HG02642 (cell line): Measurements from ENCODE around the gene EXOC6B.

Experiments
- ATAC-seq: cut with Tn5 transposase; IDR thresholded peaks from one replicate; pipeline ENCODE4 v1.9.1; 2021; ENCODE audit warnings: mild to moderate bottlenecking; ENCODE audit not compliant: unreplicated experiment, poor library complexity

The EXOC6B gene

DNA sequence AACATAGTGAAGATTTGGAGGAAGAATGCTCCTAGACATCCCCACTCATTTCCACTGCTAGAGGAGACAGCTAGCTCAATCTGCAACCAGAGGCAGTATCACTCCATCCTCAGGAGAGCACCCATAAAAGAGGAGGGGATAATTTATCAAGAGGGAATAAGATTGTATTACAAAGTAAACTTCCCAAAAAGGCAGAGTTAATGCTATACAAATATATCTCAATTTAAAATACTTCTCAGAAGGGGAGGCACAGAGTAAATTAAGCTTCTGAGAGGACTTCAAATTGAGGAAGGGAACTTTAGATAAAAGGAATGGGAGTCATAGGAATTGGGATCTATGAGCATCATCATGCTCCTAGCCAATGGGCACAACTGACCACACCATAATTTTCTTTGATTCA, 29.1 kb downstream of the EXOC6B start:
- no peak for ATAC-seq

DNA sequence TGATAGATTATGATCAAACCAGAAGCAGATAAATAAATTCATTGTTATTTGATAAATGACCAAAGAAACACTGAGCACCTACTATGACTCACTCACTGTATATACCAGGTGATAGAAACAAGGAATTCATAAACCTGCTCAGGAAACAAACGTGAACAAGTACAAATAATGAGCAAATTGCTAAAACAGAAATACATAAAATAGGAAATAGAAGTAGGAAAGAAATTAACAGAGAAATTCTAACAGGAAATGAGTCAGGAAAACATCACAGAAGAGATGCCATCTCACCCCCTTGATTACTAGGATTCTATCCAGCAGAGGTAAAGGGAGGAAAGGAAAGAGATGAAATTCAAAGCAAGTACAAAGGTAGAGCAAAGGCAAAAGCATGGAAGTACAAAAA, 31.3 kb downstream of the EXOC6B start:
- ATAC-seq = no peak

DNA sequence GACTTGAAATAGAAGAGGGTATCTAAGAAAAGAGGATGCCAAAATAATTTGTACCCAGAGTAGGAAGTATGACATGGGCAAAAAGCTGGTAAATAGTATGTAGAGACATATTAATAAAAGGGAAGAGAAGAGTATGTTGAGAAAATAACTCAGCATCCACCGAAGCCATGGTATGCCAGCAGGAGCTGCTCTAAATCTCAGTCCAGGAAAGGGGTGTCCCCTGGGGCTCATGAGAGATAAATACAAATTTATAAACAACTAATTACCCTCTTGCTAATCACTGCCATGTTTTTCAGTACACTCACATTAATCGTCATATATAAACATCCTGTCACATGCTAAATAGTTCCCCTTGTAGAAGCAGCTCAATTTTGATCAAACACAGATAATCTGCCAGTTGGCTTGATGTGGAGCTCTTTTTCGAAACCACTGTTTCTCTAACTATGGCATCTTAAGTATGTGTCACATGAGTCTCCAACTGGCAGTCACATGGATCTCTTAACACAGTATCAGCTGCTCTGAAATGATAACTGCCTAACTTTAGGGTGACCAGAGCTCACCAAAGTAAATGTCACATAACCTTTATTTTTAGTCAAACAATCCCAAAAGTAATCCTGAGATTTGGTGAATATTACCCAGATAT, 31.9 kb downstream of the EXOC6B start:
- no peak for ATAC-seq

DNA sequence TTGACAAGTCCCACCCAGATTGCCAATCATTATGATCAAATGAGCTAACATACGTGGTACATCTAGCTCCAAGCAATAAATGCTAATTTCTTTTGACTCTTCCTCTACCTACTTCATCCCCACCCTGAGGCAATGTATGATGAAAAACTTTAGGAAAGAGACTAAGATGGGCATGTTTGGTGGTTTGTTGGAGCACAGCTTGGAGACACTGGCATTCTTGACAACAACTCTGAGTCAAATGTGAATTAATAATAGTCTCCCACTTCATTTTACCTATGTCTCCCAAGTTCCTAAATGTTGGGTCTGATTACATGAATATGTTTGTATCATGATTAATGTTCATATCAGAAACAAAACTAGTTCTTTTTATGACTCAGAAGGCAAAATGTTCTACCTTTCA, 36.6 kb downstream of the EXOC6B start:
- ATAC-seq = no peak

DNA sequence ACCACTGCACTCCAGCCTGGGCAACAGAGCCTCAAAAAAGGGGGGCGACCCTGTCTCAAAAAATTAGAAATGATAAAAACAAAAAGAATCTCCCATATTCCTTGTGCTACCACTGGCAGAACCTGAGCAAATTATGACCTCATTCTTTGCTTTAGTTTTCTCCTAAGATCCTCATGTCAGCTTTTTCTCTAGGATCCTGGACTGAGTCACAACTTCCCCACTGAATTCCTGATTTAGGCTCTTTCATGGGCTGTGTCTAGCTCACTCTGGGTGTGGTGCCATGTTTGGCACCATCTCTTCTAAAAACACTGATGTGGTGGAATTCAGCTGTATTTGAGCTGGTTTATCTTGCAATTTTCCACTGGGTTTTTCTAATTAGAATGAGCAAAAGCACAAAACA, 37.1 kb downstream of the EXOC6B start:
- ATAC-seq = no peak

DNA sequence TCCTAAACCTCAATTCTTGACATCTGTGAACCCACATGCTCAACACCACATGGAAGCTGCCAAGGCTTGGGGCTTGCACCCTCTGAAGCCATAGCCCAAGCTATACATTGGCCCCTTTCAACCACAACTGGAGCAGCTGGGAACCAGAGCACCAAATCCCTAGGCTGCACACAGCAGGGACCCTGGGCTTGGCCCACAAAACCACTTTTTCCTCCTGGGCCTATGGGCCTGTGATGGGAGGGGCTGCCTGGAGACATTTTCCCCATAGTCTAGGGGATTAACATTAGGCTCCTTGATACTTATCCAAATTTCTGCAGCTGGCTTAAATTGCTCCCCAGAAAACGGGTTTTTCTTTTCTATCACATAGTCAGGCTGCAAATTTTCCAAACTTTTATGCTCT, 40.3 kb downstream of the EXOC6B start:
- no peak for ATAC-seq

DNA sequence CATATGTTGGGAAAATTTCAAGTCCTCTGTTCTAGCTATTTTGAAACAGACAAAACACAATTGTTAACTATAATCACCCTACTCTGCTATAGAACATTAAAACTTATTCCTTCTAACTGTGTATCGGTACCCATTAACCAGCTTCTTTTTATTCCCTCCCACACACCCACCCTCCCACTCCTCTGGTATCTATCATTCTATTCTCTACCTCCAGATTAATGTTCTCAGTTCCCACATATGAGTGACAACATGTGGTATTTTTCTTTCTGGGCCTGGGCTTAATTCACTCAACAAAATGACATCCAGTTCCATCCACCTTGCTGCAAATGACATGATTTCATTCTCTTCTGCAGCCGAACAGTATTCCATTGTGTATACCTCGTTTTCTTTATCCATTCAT, 43.3 kb downstream of the EXOC6B start:
- ATAC-seq = no peak

DNA sequence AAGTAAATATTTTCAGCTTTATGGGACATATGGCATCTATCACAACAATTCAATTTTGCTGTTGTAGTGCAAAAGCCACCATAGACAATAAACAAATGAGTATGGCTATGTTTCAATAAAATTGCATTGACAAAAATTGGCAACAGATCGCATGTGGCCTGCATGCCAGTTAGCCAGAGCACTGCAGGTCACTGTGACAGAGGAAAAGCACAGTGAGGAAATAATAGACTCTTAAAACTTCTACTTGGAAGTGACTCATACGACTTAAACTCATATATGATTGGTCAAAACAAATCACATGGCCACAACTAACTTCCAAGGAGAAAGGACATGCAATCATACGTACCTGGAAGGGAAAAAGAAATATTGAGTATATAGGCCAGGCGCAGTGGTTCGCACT, 44.4 kb downstream of the EXOC6B start:
- no peak for ATAC-seq

DNA sequence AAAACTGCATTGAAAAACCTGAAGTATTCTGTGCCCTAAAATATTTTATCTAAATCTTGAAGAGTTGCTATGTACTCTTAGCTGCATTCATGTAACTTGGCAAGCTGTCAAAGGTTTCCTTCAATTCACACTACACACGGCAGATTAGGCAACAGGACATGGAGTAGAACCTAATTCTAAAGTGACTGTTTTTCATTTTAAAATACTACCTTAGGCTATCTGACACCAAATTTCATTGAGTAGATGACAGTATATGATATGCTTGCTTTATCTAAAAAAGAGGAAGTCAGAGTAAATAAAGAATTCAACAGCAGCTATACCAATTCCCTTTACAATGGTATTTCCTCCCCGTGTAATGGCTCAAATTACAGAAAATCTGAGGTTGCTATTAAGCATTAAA, 45.4 kb downstream of the EXOC6B start:
- no peak for ATAC-seq

DNA sequence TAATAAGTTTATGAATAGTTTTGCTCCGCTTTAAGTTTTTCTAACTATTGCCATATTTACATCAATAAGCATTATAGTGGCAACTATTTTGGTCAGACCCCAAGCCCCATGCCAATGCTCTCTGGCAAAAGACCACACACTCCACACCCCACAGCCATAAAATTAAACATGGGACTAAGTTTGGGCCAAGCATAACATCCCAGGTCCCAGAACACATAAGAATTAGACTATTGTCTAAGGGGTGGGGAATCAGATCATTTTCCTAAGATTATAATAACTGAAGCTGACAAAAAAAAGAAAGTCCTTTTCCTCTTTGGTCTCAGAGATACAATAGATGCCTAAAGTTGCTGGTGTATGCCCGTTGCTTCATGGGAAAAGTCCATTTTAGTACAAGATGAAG, 46.3 kb downstream of the EXOC6B start:
- ATAC-seq = no peak

DNA sequence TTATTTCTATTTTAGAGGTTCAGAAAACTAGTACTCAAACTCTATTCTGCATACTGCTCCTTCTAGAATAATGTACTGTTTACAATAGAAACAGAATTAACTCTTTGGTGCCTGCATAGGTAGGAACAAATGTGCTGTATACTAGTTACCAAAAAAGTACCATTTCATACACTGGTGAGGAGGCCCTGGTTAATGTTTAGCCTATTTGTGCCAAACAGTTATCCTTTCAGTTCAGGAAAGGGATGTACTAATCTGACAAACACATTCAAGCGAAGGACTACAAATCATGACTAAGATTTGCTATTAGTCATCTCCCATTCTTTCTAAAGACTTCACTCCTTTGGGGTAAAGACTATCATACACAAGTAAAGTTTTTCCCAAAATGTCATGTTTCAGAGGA, 47.4 kb downstream of the EXOC6B start:
- peak; percentile 43 for ATAC-seq

DNA sequence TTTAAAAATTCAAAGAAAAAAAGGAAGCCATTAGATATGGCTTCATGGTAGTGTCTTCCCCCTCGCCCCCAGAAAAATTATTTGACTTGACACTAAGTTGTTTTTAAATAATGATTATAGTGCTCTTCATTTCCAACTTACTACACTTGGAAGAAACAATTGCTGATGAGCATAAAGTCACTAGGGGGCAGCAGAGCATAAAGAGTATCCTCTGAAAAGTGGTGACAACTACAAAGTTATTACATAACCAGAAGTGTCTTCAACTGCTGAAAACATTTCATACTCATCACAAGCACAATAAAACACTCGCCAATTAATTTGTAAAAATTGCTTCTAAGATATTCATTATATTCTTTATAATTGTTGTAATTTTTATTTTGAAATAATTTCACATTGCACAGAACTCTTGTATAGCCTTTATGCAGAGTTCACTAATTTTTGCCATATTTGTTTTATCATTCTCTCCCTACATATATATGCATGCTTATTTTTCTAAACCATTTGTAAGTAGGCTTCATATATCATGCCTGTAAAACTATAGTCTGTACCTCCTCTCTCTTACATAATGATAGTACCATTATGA, 54.9 kb downstream of the EXOC6B start:
- peak; percentile 60 for ATAC-seq

DNA sequence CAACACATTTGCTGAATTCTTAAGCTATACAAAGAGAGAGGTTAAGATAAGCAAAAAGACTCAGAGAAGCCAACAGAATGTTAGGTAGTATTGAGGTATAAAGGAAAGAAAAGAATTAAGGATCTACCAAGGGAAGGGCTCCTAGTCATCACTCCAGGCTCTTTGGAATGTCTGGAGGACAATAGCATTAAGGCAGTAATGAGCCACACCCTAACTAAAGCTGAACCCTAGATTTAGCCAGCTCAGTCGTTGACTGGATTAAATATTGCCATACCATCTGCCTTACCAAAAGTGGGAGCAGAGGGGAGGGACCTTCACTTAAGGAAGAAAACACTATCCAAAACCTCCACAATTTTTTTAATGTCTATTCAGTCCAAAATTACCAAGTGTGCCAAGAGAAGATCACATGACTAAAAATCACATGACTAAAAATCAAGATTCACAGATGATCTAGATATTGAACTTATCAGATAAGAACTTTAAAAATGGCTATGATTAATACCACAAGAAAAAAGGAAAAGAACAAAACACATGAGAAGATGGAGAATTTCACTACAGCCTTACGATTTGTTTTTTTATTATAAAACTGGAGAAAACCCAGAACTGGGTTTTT, 59.7 kb downstream of the EXOC6B start:
- ATAC-seq = no peak

DNA sequence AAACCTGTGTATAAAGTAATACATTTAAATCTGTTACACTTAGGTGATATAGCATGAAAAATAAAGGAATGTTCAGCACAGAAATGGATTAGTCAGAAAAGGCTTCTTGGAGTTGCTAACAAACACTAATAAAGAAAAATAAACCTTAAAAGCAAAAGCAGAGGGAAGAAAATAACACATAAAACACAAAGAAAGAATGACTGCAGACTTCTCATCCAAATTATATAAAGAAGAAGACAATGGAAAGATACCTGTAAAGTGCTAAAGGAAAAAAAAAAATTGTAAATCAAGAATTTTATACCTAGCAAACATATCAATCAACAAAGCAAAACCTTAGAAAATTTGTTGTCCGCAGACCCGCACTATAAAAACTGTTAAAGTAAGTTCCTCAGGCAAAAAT, 63.6 kb downstream of the EXOC6B start:
- no peak for ATAC-seq

DNA sequence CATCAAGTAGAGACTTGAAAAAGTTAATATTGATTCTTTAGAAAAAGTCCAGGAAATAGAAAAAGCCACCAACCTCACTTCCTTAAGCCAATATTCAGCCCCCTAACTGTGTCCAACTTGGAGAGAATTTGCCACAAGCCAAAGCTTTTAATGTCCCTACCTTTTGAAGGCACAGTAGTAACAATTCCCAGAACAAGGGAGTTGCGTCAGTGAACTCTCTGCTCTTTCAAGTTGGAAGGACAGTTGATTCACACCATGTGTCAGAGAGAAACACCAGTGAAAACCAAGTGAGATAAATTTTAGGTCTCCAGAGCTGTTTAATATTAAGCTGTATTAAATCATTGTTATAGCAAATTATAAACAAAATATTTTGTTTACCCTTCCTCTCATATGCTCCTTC, 66.1 kb downstream of the EXOC6B start:
- ATAC-seq = no peak

DNA sequence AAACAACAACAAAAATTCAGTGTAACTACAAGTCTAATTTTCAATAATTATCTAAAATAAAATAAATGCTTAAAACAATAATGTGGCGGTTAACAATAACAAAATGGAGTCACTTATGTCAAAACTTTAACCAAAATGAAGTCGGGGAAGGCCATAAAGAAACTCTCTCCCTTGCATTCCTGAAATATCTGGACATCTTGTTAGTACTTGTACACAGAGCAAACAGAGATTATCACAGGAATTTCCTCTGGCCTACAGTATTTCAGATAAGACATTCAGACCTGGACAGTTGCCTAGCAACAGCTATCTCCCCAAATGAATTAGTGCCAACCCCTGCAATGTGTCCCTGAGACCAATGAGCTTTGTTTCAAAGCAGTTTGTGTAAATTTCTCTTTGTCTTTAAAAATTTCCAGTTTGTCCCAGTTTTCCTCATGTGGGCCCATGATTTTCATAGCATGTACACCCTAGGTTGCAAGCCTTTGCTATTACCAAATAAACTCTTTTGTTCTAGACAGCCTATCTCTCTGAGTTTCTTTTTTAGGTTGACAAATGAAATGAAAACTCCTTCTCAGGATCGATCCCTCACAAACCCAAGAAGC, 68.6 kb downstream of the EXOC6B start:
- no peak for ATAC-seq

DNA sequence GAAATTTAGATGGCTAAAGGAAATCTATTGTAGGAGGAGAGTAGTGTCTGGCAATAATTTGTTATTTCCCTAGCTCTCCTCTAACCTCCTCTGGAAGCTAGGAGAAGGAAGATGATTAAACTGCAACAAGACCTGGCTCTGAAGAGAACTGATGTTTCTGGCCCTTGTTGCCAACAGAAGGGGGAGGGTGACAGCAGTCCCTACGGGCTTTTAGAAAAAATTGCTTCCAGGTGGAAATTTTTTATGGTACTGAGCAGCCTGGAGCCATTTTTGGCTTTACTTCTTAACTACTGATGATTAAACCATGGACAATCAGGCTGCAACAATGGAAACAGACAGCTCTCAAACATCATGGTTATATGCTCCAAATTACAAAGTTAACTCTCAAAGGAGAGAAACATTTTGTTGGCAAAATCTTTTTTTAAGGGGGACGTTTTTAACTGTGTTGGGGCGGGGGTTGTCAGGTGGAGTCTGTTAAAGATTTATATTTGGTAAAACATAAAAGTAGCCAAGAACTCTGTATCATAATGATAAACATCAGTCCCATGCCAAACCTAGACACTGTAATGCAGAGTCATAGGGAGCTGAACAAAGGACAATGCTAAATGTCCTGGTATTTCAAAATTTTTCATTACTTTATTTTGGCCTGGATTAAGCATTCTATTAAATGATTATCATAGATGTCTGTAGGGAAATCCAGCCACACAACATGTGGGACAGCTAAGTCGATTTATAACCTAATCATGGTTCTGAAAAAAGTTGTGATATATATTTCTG, 70.0 kb downstream of the EXOC6B start:
- ATAC-seq = no peak

DNA sequence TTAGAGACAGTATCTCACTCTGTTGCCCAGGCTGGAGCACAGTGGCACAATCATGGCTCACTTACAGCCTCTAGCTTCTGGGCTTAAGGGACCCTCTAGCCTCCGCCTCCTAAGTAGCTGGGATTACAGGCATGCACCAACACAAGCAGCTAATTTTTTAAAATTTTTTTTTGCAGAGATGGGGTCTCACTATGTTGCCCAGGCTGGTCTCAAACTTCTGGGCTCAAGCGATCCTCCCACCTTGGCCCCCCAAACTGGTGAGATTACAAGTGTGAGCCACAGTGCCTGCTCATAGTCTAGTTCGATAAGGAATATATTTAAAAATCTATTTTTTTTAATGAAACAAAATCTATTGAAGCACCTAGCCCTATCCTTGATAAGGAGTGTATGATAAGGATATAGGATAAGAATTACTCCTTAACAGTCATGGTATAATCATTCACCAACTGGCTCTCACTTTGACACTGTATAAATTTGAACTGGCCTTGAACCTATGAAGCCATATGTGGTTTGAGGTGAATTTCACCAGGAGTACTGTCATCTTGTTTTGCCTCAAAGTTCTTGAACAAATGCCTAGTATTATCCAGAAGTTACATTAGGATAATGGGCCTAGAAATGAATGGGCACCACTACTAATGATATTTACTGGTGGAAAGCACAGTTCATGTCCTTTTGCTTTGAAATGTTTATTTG, 71.1 kb downstream of the EXOC6B start:
- no peak for ATAC-seq

DNA sequence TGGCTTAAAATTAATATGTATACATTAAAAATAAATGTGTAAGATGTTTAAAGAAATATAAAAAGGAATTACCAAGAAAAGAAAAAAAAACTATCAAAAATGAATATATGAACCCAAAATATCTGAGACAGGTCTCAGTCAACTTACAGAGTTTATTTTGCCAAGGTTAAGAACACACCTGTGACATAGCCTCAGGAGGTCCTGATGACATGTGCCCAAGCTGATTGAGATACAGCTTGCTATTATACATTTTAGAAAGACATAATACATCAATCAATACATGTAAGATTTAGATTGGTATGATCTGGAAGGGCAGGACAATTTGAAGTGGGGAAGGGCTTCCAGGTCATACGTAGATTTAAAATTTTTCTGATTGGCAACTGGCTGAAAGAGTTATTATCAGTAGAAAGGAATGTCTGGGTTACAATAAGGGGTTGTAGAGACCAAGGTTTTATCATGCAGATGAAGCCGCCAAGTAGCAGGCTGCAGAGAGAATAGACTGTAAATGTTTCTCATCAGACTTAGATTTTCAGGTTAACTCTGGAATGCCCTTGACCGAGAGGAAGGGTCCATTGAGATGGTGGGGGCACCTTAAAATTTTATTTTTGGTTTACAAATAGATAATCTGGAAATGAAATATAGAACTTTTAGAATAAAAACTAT, 74.7 kb downstream of the EXOC6B start:
- no peak for ATAC-seq

DNA sequence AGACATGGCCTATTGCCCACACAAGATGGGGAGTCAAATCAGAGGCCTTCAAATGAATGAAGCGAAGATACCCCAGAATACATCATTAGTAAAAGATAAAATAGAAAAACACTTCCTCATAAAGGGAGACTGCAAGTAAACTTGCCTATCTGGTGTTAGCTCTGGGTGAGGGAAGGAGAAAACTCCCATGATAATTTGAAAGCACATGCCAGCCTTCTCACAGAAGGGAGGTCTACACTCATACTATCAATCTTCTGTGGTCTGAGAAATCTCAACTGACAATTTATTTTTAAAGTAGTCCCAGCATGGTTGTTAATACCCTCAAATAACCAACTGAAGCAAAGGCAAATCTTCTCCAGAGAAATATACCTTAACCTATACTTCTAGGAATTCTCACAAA, 75.4 kb downstream of the EXOC6B start:
- ATAC-seq = no peak
